K562 (cell line): ENCODE data around the gene CCNL2. TPM values are rescaled to one million over a fixed set of nuclear protein-coding genes. Genes with fewer than 3 reads are reported as not detected.

Experiments
- BMI1 ChIP-seq: fragments of 150-350 bp; IDR thresholded peaks from 2 replicates; pipeline ENCODE4 v1.6.1; 2014; ENCODE audit warnings: low read length
- DMBX1 ChIP-seq: fragments of 250-450 bp; sonication (Bioruptor Pico); IDR thresholded peaks from 2 replicates; pipeline ENCODE4 v1.8.0; 2022; ENCODE audit warnings: inconsistent platforms, mild to moderate bottlenecking, moderate library complexity, borderline replicate concordance
- ELF2 ChIP-seq: fragments of 250-450 bp; sonication (Bioruptor Pico); IDR thresholded peaks from 2 replicates; pipeline ENCODE4 v1.5.0; 2021; ENCODE audit warnings: mild to moderate bottlenecking
- FOS ChIP-seq: IDR thresholded peaks from 3 replicates; pipeline ENCODE4 v1.6.1; 2011; ENCODE audit not compliant: insufficient read length; ENCODE audit errors: extremely low read depth
- FOSL1 ChIP-seq: fragments of 200-800 bp; sonication (Bioruptor generic); conservative IDR thresholded peaks from 2 replicates; pipeline ENCODE4 v1.6.1; 2016; ENCODE audit warnings: missing genetic modification characterization, missing compliant biosample characterization
- HNRNPK ChIP-seq: fragments of 200-400 bp; formaldehyde crosslinking; IDR thresholded peaks from one replicate; pipeline ENCODE4 v1.6.1; 2018; ENCODE audit warnings: mild to moderate bottlenecking, low read depth, low read length; ENCODE audit not compliant: poor library complexity, severe bottlenecking
- MAFF ChIP-seq: IDR thresholded peaks from 2 replicates; pipeline ENCODE4 v1.6.1; 2012; ENCODE audit warnings: low read length, improper control_type of control experiment
- NFXL1 ChIP-seq: fragments of 450-650 bp; formaldehyde crosslinking; IDR thresholded peaks from 2 replicates; pipeline ENCODE4 v1.4.0; 2021; ENCODE audit warnings: mild to moderate bottlenecking
- SRF ChIP-seq, 2 experiments: fragments of 250-450, 450-650 bp in 1 of 2; sonication (Bioruptor Pico) in 1 of 2; sonication (generic) in 1 of 2; formaldehyde crosslinking; IDR thresholded peaks; 2 replicates each; pipeline versions ENCODE4 v1.5.0 to v1.5.1; 2020 to 2022; ENCODE audit warnings: mild to moderate bottlenecking in 1 of 2, missing genetic modification reagents in 1 of 2
- ZNF121 ChIP-seq: sonication (generic); formaldehyde crosslinking; conservative IDR thresholded peaks from 2 replicates; pipeline ENCODE4 v1.8.0; 2022; ENCODE audit warnings: missing genetic modification reagents
- ZNF239 ChIP-seq: fragments of 250-450 bp; sonication (Bioruptor Pico); IDR thresholded peaks from 2 replicates; pipeline ENCODE4 v1.4.0; 2020; ENCODE audit warnings: mild to moderate bottlenecking
- ZNF316 ChIP-seq: fragments of 450-650 bp; IDR thresholded peaks from 2 replicates; pipeline ENCODE4 v1.6.1; 2016
- ZNF699 ChIP-seq: fragments of 250-450 bp; sonication (Bioruptor Pico); IDR thresholded peaks from 2 replicates; pipeline ENCODE4 v1.8.0; 2021; ENCODE audit warnings: mild to moderate bottlenecking, moderate library complexity; ENCODE audit not compliant: insufficient replicate concordance
- polyA plus RNA-seq, 8 experiments: library from polyadenylated mRNA; depleted of rRNA in 4 of 8; stranded (reverse) in 5 of 8; unstranded in 3 of 8; fragments of >200 nt; fragmentation: Nextera tagmentation in 2 of 8; fragmentation: Illumina TruSeq in 1 of 8; extraction: Ambion mirVana in 2 of 8; extraction: Trizol in 1 of 8; gene quantifications; 2 replicates each; pipeline versions ENCODE4 v1.2.1 to v1.2.3, GENCODE V29; 2011 to 2014; ENCODE audit warnings: inconsistent platforms in 1 of 8, missing spikeins in 1 of 8
- total RNA-seq, 7 experiments: library from RNA; depleted of rRNA in 6 of 7; stranded (reverse); fragments of >200 nt in 6 of 7; fragmentation: Illumina TruSeq in 2 of 7; extraction: Trizol in 2 of 7; gene quantifications; 2 replicates each; pipeline versions ENCODE4 v1.2.1 to v1.2.3, GENCODE V29; 2011 to 2021; ENCODE audit warnings: low replicate concordance in 1 of 7
- TF ChIP-seq, protein P1 (sequence below): fragments of 250-450 bp; sonication (Bioruptor Pico); IDR thresholded peaks from 2 replicates; pipeline ENCODE4 v1.5.0; 2021; ENCODE audit warnings: mild to moderate bottlenecking, moderate library complexity
- TF ChIP-seq, protein P2 (sequence below): conservative IDR thresholded peaks from 2 replicates; pipeline ENCODE4 v1.6.1; 2011; ENCODE audit warnings: low read depth, mild to moderate bottlenecking, low read length; ENCODE audit not compliant: control insufficient read depth
- TF ChIP-seq, protein P3 (sequence below): sonication (generic); formaldehyde crosslinking; IDR thresholded peaks from 2 replicates; pipeline ENCODE4 v1.8.0; 2022; ENCODE audit warnings: mild to moderate bottlenecking, missing genetic modification reagents
- TF ChIP-seq, protein P4 (sequence below): fragments of 250-450 bp; sonication (Bioruptor Pico); IDR thresholded peaks from 2 replicates; pipeline ENCODE4 v1.5.0; 2022; ENCODE audit warnings: mild to moderate bottlenecking
- TF ChIP-seq, protein P5 (sequence below): fragments of 450-650 bp; IDR thresholded peaks from 2 replicates; pipeline ENCODE4 v1.6.1; 2016; ENCODE audit warnings: mild to moderate bottlenecking

CCNL2 gene
- total and polyA plus RNA-seq, 9 of the 15 experiments (the other 6 are each of a cell fraction or from before 2014, with no cell fraction given) = 2.8 to 287 (median 94.5) TPM

DNA sequence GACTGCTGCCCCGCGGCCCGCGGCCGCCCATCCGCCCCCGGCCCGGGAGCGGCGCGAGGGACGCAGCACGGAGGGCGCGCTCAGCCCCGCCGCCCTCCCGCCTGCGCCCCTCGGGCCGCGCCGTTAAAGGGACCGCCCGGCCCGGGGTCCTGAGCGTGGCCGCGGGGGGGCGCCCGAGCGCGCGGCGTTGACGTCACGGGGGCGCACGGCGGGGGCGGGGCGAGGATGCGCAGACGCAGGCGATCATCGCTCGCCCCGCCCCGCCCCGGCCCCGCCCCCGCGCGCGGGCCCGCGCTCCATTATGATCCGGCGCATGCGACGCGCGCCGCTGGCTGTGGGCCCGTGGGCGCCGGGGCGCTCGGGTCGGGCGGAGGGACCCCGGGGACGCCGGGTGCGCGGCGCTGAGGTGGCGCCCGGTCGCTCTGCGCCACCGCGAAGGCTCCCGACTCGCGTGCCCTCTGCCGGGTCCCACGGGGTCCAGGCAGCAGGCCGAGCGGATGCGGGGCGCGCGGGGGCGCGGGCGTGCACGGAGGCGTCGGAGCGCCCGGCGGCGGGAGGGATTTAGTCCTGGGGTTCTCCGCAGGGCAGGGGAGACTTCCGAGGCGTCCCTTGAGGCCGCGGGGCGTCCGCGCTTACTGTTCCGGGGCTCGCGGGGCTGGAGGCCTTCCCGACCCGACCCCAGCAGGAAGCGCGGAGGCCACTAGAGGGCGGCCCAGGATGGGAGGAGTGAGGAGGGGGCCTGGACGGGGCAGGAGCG is 49.7 kb downstream of the CCNL2 start, which contains the start of gene DVL1 (continued):
- TF ChIP-seq, protein P1, sequence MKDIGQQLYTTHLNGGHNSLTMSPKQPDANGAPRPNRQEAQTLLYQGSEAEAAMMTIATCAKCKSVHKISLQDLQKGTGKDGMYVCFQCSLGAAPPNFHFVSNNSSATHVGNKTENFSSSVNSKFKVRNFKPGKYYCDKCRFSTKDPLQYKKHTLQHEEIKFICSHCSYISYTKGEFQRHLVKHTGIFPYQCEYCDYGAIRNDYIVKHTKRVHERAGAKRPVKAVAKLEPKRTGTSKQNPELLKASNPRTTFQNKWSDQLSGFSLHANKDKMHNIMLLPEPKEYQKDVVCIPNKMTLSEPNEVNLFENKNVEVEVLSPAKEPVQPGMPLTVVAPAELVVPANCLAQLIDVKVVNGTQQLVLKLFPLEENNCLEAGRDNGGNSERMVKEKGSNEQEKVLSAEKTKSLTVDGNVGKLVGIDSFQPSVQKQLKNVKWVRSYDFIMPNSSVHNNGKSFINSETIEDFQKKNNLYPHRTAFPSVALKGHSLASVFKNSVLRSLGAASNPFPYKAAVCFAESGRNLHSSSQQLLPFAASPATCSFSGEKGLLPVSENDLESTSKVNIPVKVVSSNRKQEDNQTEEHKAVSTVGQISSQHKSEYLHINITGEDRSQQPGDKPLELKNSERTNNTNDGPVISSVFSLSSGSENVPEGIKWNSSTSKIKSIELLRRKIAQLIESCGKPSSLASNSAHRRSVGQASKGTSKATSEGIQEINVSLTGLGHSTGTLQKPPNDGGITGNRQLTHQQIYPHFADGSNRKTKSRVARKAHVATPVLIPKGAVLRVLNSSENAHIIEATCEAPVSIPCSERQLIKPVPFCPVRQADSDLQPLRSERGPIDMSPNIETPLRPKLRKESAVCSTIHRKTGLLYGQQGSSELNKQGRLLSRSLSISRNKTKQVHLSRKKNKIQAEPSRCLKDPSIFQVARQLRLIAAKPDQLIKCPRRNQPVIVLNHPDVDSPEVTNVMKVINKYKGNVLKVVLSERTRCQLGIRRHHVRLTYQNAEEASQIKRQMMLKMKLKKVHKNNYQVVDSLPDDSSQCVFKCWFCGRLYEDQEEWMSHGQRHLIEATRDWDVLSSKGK (CRISPR knock-in tag) = no peak
- TF ChIP-seq FOS (no peak), MAFF (no peak), ZNF121 (CRISPR knock-in tag) (no peak), HNRNPK (no peak), DMBX1 (CRISPR knock-in tag) (peak; percentile 60; the same call in 1 of the 2 replicates), FOSL1 (tag) (no peak; the same call in 1 of the 2 replicates), ZNF316 (no peak), ZNF239 (CRISPR knock-in tag) (no peak), BMI1 (no peak), ZNF699 (CRISPR knock-in tag) (no peak), NFXL1 (CRISPR knock-in tag) (no peak), ELF2 (CRISPR knock-in tag) (no peak), SRF (CRISPR knock-in tag; IDR thresholded peaks at IDR 0.05) (no peak)
- TF ChIP-seq, protein P2, sequence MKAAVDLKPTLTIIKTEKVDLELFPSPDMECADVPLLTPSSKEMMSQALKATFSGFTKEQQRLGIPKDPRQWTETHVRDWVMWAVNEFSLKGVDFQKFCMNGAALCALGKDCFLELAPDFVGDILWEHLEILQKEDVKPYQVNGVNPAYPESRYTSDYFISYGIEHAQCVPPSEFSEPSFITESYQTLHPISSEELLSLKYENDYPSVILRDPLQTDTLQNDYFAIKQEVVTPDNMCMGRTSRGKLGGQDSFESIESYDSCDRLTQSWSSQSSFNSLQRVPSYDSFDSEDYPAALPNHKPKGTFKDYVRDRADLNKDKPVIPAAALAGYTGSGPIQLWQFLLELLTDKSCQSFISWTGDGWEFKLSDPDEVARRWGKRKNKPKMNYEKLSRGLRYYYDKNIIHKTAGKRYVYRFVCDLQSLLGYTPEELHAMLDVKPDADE = no peak; the same call in 1 of the 2 replicates
- TF ChIP-seq, protein P3, sequence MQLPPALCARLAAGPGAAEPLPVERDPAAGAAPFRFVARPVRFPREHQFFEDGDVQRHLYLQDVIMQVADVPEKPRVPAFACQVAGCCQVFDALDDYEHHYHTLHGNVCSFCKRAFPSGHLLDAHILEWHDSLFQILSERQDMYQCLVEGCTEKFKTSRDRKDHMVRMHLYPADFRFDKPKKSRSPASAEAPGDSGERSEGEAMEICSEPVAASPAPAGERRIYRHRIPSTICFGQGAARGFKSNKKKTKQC (CRISPR knock-in tag) = peak; percentile 83; the same call in 1 of the 2 replicates
- TF ChIP-seq, protein P4, sequence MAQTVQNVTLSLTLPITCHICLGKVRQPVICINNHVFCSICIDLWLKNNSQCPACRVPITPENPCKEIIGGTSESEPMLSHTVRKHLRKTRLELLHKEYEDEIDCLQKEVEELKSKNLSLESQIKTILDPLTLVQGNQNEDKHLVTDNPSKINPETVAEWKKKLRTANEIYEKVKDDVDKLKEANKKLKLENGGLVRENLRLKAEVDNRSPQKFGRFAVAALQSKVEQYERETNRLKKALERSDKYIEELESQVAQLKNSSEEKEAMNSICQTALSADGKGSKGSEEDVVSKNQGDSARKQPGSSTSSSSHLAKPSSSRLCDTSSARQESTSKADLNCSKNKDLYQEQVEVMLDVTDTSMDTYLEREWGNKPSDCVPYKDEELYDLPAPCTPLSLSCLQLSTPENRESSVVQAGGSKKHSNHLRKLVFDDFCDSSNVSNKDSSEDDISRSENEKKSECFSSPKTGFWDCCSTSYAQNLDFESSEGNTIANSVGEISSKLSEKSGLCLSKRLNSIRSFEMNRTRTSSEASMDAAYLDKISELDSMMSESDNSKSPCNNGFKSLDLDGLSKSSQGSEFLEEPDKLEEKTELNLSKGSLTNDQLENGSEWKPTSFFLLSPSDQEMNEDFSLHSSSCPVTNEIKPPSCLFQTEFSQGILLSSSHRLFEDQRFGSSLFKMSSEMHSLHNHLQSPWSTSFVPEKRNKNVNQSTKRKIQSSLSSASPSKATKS (CRISPR knock-in tag) = no peak
- TF ChIP-seq, protein P5, sequence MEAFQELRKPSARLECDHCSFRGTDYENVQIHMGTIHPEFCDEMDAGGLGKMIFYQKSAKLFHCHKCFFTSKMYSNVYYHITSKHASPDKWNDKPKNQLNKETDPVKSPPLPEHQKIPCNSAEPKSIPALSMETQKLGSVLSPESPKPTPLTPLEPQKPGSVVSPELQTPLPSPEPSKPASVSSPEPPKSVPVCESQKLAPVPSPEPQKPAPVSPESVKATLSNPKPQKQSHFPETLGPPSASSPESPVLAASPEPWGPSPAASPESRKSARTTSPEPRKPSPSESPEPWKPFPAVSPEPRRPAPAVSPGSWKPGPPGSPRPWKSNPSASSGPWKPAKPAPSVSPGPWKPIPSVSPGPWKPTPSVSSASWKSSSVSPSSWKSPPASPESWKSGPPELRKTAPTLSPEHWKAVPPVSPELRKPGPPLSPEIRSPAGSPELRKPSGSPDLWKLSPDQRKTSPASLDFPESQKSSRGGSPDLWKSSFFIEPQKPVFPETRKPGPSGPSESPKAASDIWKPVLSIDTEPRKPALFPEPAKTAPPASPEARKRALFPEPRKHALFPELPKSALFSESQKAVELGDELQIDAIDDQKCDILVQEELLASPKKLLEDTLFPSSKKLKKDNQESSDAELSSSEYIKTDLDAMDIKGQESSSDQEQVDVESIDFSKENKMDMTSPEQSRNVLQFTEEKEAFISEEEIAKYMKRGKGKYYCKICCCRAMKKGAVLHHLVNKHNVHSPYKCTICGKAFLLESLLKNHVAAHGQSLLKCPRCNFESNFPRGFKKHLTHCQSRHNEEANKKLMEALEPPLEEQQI = no peak
